NCI-H187 (cell line): ENCODE results near the gene TARDBP.
"Not testable (repeated sequence)": the region's sequence is repeated elsewhere in the genome, so short reads cannot be mapped to it uniquely, and the experiment has no call there.

Experiments
- DNase-seq, 2 experiments: peaks; one replicate each; lab custom pipeline; 2025; lab: John Stamatoyannopoulos, UW

TARDBP gene

DNA sequence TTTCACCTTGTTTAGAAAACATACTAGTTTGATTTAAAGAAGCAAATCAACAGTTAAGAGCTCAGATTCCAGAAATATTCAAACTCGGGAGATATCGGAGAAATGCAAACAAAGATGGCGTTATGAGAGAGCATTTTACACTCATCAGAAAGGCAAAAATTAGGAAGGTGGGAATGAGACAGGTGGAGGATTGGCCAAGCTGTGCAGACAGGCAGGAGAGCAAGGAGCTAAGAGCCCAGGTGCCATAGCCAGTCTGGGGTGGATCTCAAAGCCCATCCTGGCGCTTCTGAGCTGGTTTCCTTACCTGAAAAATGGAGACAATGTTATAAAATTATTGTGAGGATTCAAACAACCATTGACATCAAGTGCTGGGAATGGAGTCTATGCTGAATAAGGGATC lies 19.6 kb upstream of the TARDBP start:
- DNase-seq, result no peak

DNA sequence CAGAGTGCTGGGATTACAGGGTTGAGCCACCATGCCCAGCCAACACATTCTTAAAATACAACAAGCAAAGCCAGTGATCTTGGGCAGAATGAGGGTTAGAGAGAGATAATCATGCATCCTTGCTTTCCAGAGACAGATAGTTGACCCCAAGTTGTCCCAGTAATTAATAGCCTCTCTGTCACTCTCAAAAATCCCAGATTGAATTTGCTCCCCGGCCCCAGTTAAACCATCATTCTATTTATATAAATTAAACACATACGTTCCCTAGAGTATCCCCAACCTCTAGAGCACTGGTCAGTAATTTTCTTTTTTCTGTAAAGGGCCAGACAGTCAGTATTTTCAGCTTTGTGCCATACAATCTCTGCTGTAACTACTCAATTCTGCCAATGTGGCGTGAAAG lies 16.4 kb upstream of the TARDBP start:
- DNase-seq, result no peak

GRCh38 chr1:11000526-11000925 lies 11.9 kb upstream of the TARDBP start:
- DNase-seq, result no peak

GRCh38 chr1:11013160-11013531 lies 692 bp downstream of the TARDBP start:
- DNase-seq, result no peak

DNA sequence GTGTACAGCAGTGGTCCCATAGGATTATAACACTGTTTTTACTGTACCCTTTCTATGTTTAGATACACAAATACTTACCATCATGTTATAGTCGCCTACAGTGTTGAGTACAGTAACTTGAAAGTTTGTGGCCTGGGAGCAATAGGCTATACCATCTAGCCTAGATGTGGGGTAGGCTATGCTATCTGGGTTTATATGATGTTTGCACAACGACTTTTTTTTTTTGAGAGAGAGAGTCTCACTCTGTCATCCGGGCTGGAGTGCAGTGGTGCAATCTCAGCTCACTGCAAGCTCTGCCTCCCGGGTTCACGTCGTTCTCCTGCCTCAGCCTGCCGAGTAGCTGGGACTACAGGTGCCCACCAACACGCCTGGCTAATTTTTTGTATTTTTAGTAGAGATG lies 6.9 kb downstream of the TARDBP start:
- not testable (repeated sequence) for DNase-seq

DNA sequence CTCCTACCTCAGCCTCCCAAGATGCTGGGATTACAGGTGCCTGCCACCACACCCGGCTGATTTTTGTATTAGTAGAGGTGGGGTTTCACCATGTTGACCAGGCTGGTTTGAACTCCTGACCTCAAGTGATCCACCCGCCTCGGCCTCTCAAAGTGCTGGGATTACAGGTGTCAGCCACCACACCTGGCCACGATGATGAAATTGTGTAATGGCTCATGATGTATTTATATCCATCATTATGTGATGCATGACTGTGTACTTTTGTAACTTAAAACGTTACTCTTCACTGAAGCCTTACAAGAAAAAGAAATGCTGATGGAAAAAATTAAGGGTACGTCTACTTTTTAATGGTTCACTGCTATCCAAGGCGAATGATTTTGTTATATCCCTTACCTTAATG lies 7.5 kb downstream of the TARDBP start:
- no peak for DNase-seq

DNA sequence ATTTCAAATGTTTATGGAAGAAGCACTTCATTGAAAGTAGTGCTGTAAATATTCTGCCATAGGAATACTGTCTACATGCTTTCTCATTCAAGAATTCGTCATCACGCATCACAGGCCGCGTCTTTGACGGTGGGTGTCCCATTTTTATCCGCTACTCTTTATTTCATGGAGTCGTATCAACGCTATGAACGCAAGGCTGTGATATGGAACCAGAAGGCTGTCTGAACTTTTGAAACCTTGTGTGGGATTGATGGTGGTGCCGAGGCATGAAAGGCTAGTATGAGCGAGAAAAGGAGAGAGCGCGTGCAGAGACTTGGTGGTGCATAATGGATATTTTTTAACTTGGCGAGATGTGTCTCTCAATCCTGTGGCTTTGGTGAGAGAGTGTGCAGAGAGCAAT lies 10.7 kb downstream of the TARDBP start:
- DNase-seq, result no peak

GRCh38 chr1:11024154-11024873 lies 11.9 kb downstream of the TARDBP start:
- no peak for DNase-seq

GRCh38 chr1:11024874-11025203 lies 12.4 kb downstream of the TARDBP start:
- DNase-seq, result no peak

DNA sequence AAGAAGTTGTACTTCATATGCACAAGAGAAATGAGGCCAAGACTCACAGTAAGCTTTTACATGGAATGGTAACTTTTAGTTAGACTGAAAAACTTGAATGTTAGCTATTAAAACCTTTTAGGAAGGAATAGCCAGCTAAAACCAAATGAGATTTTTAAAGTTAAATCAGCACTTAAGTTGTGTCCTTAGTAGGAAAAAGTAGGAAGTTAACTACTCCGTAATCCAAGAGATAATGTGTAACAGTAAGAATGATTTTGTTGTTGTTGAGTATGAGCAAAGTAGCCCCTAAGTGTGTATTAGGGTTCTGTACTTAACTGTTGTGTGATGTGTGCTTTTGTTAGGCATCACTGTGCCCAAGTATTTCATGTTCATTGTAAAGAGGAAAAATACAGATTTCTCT lies 13.2 kb downstream of the TARDBP start:
- DNase-seq, result no peak

- no peak for DNase-seq
Measured at GRCh38 chr1:11026052-11026451, 13.6 kb downstream of the TARDBP start.

GRCh38 chr1:11026903-11027302 lies 14.4 kb downstream of the TARDBP start:
- no peak for DNase-seq

GRCh38 chr1:11027316-11027715 lies 14.9 kb downstream of the TARDBP start:
- DNase-seq, result no peak

- no peak for DNase-seq
Measured at GRCh38 chr1:11028018-11028417, 15.6 kb downstream of the TARDBP start.

GRCh38 chr1:11030865-11031264 lies 18.4 kb downstream of the TARDBP start:
- DNase-seq, result no peak

DNA sequence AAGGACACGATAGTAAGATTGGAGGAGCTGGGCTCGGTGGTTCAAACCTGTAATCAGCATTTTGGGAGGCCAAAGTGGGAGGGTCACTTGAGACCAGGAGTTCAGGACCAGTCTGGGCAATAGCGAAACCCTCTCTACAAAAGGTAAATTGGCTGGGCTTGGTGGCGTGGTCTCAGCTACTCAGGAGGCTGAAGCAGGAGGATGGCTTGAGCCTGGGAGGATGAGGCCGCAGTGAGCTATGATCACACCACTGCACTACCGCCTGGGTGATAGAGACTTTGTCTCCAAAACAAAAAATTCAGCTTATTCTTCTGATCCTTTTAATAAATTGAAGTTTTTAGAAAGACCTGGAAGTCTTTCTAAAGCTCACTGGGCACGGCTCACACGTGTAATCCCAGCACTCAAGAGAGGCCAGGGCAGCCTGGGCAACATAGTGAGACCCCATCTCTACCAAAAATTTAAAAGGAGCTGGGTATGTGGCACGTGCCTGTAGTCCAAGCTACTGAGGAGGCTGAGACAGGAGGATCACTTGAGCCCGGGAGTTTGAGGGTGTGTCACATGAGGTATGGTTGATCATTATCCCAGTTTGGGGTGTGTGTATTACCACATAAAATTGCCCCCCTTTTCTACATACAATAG lies 19.3 kb downstream of the TARDBP start:
- no peak for DNase-seq

- not testable (repeated sequence) for DNase-seq
Measured at GRCh38 chr1:11037019-11037739, 24.7 kb downstream of the TARDBP start.

DNA sequence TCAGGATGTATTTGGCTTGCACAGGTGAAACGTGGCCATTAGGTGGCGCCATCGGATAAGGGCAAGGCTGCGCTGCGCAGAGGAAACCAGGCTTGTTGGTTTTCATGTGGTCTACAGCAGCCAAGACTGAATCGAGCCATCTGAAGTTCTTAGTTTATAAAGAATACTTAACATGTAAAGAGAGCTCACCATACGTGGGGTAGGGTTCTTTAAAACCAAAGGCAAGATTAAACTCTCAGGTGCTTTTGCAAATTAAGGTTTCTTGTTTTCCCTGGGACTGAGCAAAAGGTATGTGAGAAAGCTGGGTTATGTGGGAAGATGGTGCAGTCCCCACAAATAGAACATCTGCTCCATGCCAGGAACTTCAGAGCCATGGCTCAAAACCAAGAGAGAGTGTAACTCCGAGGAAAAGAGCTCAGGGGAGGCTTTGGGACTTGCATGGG lies 25.3 kb downstream of the TARDBP start:
- DNase-seq, result peak; percentile 60 to 76

DNA sequence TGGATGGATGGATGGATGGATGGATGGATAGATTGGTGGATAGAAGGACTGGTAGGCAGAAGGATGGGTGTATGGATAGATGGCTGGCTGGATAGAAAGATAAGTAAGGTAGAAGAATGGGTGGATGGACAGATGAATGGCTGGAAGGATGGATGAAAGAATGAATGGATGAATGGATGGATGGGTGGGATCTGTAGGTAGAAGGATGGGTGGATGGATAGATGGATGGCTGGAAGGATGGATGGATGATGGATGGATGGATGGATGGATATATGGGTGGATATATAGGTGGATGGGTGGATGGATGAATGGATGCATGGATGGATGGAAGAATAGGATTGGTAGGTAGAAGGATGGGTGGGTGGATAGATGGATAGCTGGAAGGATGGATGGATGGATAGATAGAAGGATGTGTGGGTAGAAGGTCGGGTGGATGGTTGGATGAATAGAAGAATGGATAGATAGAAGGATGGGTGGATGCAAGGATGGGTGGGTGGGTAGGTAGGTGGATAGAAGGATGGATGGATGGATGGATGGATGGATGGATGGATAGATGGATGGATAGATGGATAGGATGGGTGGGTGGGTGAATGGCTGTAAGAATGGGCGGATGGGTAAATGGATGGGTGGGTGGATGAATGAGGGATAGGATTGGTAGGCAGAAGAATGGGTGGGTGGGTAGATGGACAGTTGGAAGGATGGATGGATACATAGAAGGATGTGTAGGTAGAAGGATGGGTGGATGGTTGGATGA lies 27.1 kb downstream of the TARDBP start:
- DNase-seq, result no peak

DNA sequence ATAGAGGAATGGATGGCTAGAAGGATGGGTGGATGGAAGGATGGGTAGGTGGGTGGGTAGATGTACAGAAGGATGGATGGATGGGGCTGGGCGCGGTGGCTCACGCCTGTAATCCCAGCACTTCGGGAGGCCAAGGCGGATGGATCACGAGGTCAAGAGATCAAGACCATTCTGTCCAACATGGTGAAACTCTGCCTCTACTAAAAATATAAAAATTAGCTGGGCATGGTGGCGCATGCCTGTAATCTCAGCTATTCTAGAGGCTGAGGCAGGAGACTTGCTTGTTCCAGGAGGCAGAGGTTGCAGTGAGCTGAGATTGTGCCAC lies 27.6 kb downstream of the TARDBP start:
- not testable (repeated sequence) for DNase-seq

GRCh38 chr1:11041048-11041447 lies 28.6 kb downstream of the TARDBP start:
- no peak for DNase-seq

DNA sequence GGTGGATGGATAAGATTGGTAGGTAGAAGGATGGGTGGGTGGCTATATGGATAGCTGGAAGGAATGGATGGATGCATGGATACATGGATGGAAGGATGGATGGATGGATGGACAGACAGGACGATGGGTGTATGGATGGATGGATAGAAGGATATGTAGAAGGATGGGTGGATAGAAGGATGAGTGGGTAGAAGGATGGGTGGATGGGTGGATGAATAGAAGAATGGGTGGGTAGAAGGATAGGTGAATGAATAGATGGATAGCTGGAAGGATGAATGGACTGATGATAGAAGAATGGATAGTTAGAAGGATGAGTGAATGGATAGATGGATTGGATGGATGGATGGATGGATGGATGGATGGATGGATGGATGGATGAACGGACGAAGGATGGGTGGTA lies 29.6 kb downstream of the TARDBP start:
- DNase-seq, result no peak
